Measurements from ENCODE around the gene VGF. TPM values are rescaled to one million over a fixed set of nuclear protein-coding genes. Genes with fewer than 3 reads are reported as not detected.

Gene VGF
- total RNA-seq, 4 donors from 2014 or later: 1.3 to 2.3 TPM; not detected in 2

GRCh38 chr7:101128040-101128834 is 37.1 kb downstream of the VGF start:
- H3K9me3 ChIP-seq: no peaks in the 10 kb centered on the region
- intact Hi-C loops (cut with DNase I): no loop called here
- WGBS, 2 donors: 81 to 82% methylated on average over 9 to 13 of the region's 14 CpGs
- TF ChIP-seq CTCF (IDR thresholded peaks at IDR 0.05) (no peak), POLR2A (IDR thresholded peaks at IDR 0.05) (no peak)
- no peak overlapping the region for H3K27ac ChIP-seq
- peaks cover 21 to 25% of the 10 kb centered on the region in 2 donors for H3K4me1 ChIP-seq
- no peaks in the 10 kb centered on the region for H3K27me3 ChIP-seq
- H3K4me3 ChIP-seq (replicated peaks in 1 of 3): no peak overlapping the region
- H3K36me3 ChIP-seq: no peaks in the 10 kb centered on the region
- no peak for DNase-seq

- Histone ChIP-seq H3K27ac (peak overlapping the region in 2 of 3 donors; percentile 50 to 75), H3K36me3 (no peaks in the 10 kb centered on the region), H3K9me3 (no peaks in the 10 kb centered on the region), H3K4me1 (peaks cover 21 to 31% of the 10 kb centered on the region in 2 donors), H3K27me3 (no peaks in the 10 kb centered on the region), H3K4me3 (replicated peaks in 1 of 3) (no peak overlapping the region)
- WGBS, 2 donors: 71 to 73% methylated on average over 3 of the region's 3 CpGs
- no peak for DNase-seq
- intact Hi-C loops (cut with DNase I): no loop called here
- TF ChIP-seq POLR2A (IDR thresholded peaks at IDR 0.05) (no peak), CTCF (IDR thresholded peaks at IDR 0.05) (no peak)
These were observed 37.8 kb downstream of the VGF start for GRCh38 chr7:101127460-101128039.

GRCh38 chr7:101126651-101127459 is 38.5 kb downstream of the VGF start, which contains the start of gene SERPINE1:
TSS of gene SERPINE1 (plus strand) at chr7:101127104. CDS start at chr7:101128394, 1,290 bp downstream.
- Histone ChIP-seq H3K4me1 (peaks cover 21 to 38% of the 10 kb centered on the region in 2 donors), H3K4me3 (replicated peaks in 1 of 3) (no peak within 1 kb of the TSS), H3K36me3 (no peaks in the 10 kb centered on the region), H3K27me3 (no peaks in the 10 kb centered on the region), H3K27ac (peak within 1 kb of the TSS; percentile 29 to 83 (median 75)), H3K9me3 (no peaks in the 10 kb centered on the region)
- intact Hi-C loops (cut with DNase I): no loop called here
- peak; percentile 84 to 85 for DNase-seq
- TF ChIP-seq CTCF (IDR thresholded peaks at IDR 0.05) (peak in 1 of 6 experiments; percentile 11), POLR2A (IDR thresholded peaks at IDR 0.05) (peak in 1 of 2 donors; percentile 66)
- 1 to 5% methylated on average over 7 to 22 of the region's 22 CpGs for WGBS, 2 donors

GRCh38 chr7:101125989-101126650 is 39.2 kb downstream of the VGF start:
- DNase-seq: peak; percentile 63 to 64
- Histone ChIP-seq H3K27ac (peak overlapping the region; percentile 29 to 83 (median 75)), H3K4me3 (replicated peaks in 1 of 3) (no peak overlapping the region), H3K36me3 (no peaks in the 10 kb centered on the region), H3K9me3 (no peaks in the 10 kb centered on the region), H3K27me3 (no peaks in the 10 kb centered on the region), H3K4me1 (peaks cover 21 to 39% of the 10 kb centered on the region in 2 donors)
- 17 to 41% methylated on average over 7 to 15 of the region's 15 CpGs for WGBS, 2 donors
- no peak for TF ChIP-seq POLR2A (IDR thresholded peaks at IDR 0.05)
- TF ChIP-seq CTCF (IDR thresholded peaks at IDR 0.05): no peak
- intact Hi-C loops (cut with DNase I): no loop called here
